Globus pallidus (tissue), 1 donor: ENCODE results near the gene LRRC46.

Experiments
- DNase-seq: peaks from one replicate; pipeline ENCODE4 v3.0.0-alpha.2; 2015; ENCODE audit warnings: low spot score

The LRRC46 gene

GRCh38 chr17:47830396-47831002 is 971 bp upstream of the LRRC46 start:
- no peak for DNase-seq

- DNase-seq = peak; percentile 41
Observed at GRCh38 chr17:47831934-47832327, 461 bp downstream of the LRRC46 start.

- DNase-seq = no peak
Observed at GRCh38 chr17:47834756-47835155, 3.3 kb downstream of the LRRC46 start.

GRCh38 chr17:47836601-47837000 is 5.1 kb downstream of the LRRC46 start:
- DNase-seq = no peak

- no peak for DNase-seq
Observed at GRCh38 chr17:47837401-47838039, 6.0 kb downstream of the LRRC46 start.

- DNase-seq = no peak
Observed at GRCh38 chr17:47838636-47839035, 7.2 kb downstream of the LRRC46 start.

- no peak for DNase-seq
Observed at GRCh38 chr17:47839071-47839470, 7.6 kb downstream of the LRRC46 start.

- no peak for DNase-seq
Observed at GRCh38 chr17:47840001-47840741, 8.7 kb downstream of the LRRC46 start.

- DNase-seq = peak; percentile 74
Observed at GRCh38 chr17:47840742-47841487, 9.4 kb downstream of the LRRC46 start, which contains the start of gene SCRN2. Gene SCRN2 (minus strand): TSS chr17:47841273. CDS start chr17:47840843, 430 bp downstream.

GRCh38 chr17:47841488-47842291 is 10.2 kb downstream of the LRRC46 start:
- no peak for DNase-seq

- DNase-seq = no peak
Observed at GRCh38 chr17:47843391-47843730, 11.9 kb downstream of the LRRC46 start.

- DNase-seq = no peak
Observed at GRCh38 chr17:47844227-47844626, 12.8 kb downstream of the LRRC46 start.

GRCh38 chr17:47844814-47845715 is 13.6 kb downstream of the LRRC46 start:
- no peak for DNase-seq

GRCh38 chr17:47845716-47846075 is 14.2 kb downstream of the LRRC46 start:
- no peak for DNase-seq

- no peak for DNase-seq
Observed at GRCh38 chr17:47846716-47847340, 15.4 kb downstream of the LRRC46 start.

- no peak for DNase-seq
Observed at GRCh38 chr17:47847341-47848197, 16.1 kb downstream of the LRRC46 start.

GRCh38 chr17:47848198-47848513 is 16.7 kb downstream of the LRRC46 start:
- no peak for DNase-seq

GRCh38 chr17:47850373-47850691 is 18.9 kb downstream of the LRRC46 start:
- DNase-seq = no peak

GRCh38 chr17:47850692-47851573 is 19.5 kb downstream of the LRRC46 start, which contains the start of gene SP6:
Gene SP6 (minus strand): TSS chr17:47851163. CDS start chr17:47848429, 2,734 bp downstream.
- DNase-seq = no peak
